HG02981 (cell line): ENCODE data around the gene QDPR.
"Not testable (repeated sequence)": the region's sequence is repeated elsewhere in the genome, so short reads cannot be mapped to it uniquely, and the experiment has no call there.

Experiments
- ATAC-seq: cut with Tn5 transposase; IDR thresholded peaks from one replicate; pipeline ENCODE4 v1.9.1; 2021; ENCODE audit warnings: mild to moderate bottlenecking, moderate library complexity; ENCODE audit not compliant: unreplicated experiment

The QDPR gene

GRCh38 chr4:17511950-17512795 is at the start of gene QDPR:
Gene QDPR (minus strand): TSS chr4:17512090. CDS start chr4:17512054, 36 bp downstream.
- peak; percentile 96 for ATAC-seq

GRCh38 chr4:17561195-17561909 is 49.5 kb upstream of the QDPR start:
- ATAC-seq = no peak

- ATAC-seq = no peak
Observed at GRCh38 chr4:17560065-17560673, 48.3 kb upstream of the QDPR start.

- ATAC-seq = no peak
Observed at GRCh38 chr4:17559709-17560048, 47.8 kb upstream of the QDPR start.

- ATAC-seq = no peak
Observed at GRCh38 chr4:17558941-17559708, 47.2 kb upstream of the QDPR start.

- ATAC-seq = no peak
Observed at GRCh38 chr4:17557880-17558279, 46.0 kb upstream of the QDPR start.

- ATAC-seq = no peak
Observed at GRCh38 chr4:17556498-17556897, 44.6 kb upstream of the QDPR start.

- ATAC-seq = no peak
Observed at GRCh38 chr4:17554568-17554967, 42.7 kb upstream of the QDPR start.

GRCh38 chr4:17552427-17552826 is 40.5 kb upstream of the QDPR start:
- ATAC-seq = no peak

GRCh38 chr4:17550549-17550948 is 38.7 kb upstream of the QDPR start:
- ATAC-seq = no peak

GRCh38 chr4:17546678-17547077 is 34.8 kb upstream of the QDPR start:
- ATAC-seq = no peak

- ATAC-seq = no peak
Observed at GRCh38 chr4:17546222-17546621, 34.3 kb upstream of the QDPR start.

GRCh38 chr4:17545374-17546140 is 33.7 kb upstream of the QDPR start:
- ATAC-seq = no peak

- no peak for ATAC-seq
Observed at GRCh38 chr4:17544831-17545234, 32.9 kb upstream of the QDPR start.

GRCh38 chr4:17544205-17544604 is 32.3 kb upstream of the QDPR start:
- no peak for ATAC-seq

GRCh38 chr4:17537060-17537459 is 25.2 kb upstream of the QDPR start:
- ATAC-seq = not testable (repeated sequence)

GRCh38 chr4:17535906-17536305 is 24.0 kb upstream of the QDPR start:
- no peak for ATAC-seq

GRCh38 chr4:17535242-17535641 is 23.4 kb upstream of the QDPR start:
- no peak for ATAC-seq

GRCh38 chr4:17534705-17535104 is 22.8 kb upstream of the QDPR start:
- no peak for ATAC-seq

GRCh38 chr4:17531538-17532285 is 19.8 kb upstream of the QDPR start:
- no peak for ATAC-seq
